CD14-positive monocyte (primary cell): ENCODE data around the gene ATP11A. TPM values are rescaled to one million over a fixed set of nuclear protein-coding genes. Genes with fewer than 3 reads are reported as not detected.

Experiments
- DNase-seq, 3 donors: peaks; one replicate each; pipeline ENCODE4 v3.0.0-alpha.2; 2011 to 2022
- H2AFZ ChIP-seq: 2 replicates; pipeline ENCODE4 v1.6.0; 2012; ENCODE audit warnings: mild to moderate bottlenecking, low read depth, low read length, inconsistent platforms; ENCODE audit not compliant: insufficient read depth, poor library complexity, severe bottlenecking
- H3K27ac ChIP-seq, 2 donors: 1 replicate in 1 of 2; 2 replicates in 1 of 2; pipeline ENCODE4 v1.5.1; 2012 to 2013; ENCODE audit warnings: low read length in 2 of 2, control low read depth in 1 of 2, inconsistent platforms in 1 of 2, low read depth in 1 of 2, mild to moderate bottlenecking in 1 of 2
- H3K27me3 ChIP-seq, 2 donors: one replicate each; pipeline versions ENCODE4 v1.6.0 to v1.6.1; 2011 to 2013; ENCODE audit warnings: low read length in 2 of 2; ENCODE audit not compliant: control insufficient read depth in 2 of 2, insufficient read depth in 2 of 2
- H3K36me3 ChIP-seq, 2 donors: replicated peaks in 1 of 2; 1 replicate in 1 of 2; 2 replicates in 1 of 2; pipeline versions ENCODE4 v1.5.1 to v1.6.1; 2012 to 2013; ENCODE audit warnings: low read length in 2 of 2, control low read depth in 1 of 2, inconsistent platforms in 1 of 2, mild to moderate bottlenecking in 1 of 2; ENCODE audit not compliant: insufficient read depth in 2 of 2, control insufficient read depth in 1 of 2
- H3K4me1 ChIP-seq, 2 donors: 1 replicate in 1 of 2; 2 replicates in 1 of 2; pipeline versions ENCODE4 v1.5.1 to v1.6.1; 2012 to 2013; ENCODE audit warnings: low read length in 2 of 2, control low read depth in 1 of 2, inconsistent platforms in 1 of 2, mild to moderate bottlenecking in 1 of 2, moderate library complexity in 1 of 2; ENCODE audit not compliant: insufficient read depth in 2 of 2, control insufficient read depth in 1 of 2
- H3K4me2 ChIP-seq: replicated peaks from 2 replicates; pipeline ENCODE3; 2012; ENCODE audit warnings: low read length, moderate library complexity, mild to moderate bottlenecking; ENCODE audit not compliant: poor library complexity, severe bottlenecking; ENCODE audit errors: extremely low read depth
- H3K4me3 ChIP-seq, 3 experiments: fragments of 200-600 bp in 1 of 3; sonication (generic) in 1 of 3; replicated peaks in 1 of 3; 1 replicate in 2 of 3; 2 replicates in 1 of 3; pipeline ENCODE4 v1.5.1; 2011 to 2013; ENCODE audit warnings: low read length in 3 of 3, mild to moderate bottlenecking in 3 of 3, control low read depth in 2 of 3, low read depth in 2 of 3, inconsistent platforms in 1 of 3, moderate library complexity in 1 of 3
- H3K79me2 ChIP-seq: 2 replicates; pipeline ENCODE4 v1.6.0; 2012; ENCODE audit warnings: mild to moderate bottlenecking, control low read depth, inconsistent platforms, low read length, moderate library complexity; ENCODE audit not compliant: insufficient read depth
- H3K9ac ChIP-seq: 2 replicates; pipeline ENCODE4 v1.6.0; 2017; ENCODE audit warnings: low read length, mild to moderate bottlenecking; ENCODE audit not compliant: insufficient read depth, poor library complexity, severe bottlenecking
- H3K9me3 ChIP-seq, 2 donors: replicated peaks in 1 of 2; 1 replicate in 1 of 2; 2 replicates in 1 of 2; pipeline versions ENCODE4 v1.5.1 to v1.6.1; 2012 to 2013; ENCODE audit warnings: low read length in 2 of 2, control low read depth in 1 of 2; ENCODE audit not compliant: control insufficient read depth in 1 of 2, insufficient read depth in 1 of 2
- H4K20me1 ChIP-seq: 2 replicates; pipeline ENCODE4 v1.6.0; 2012; ENCODE audit warnings: mild to moderate bottlenecking, low read length, control low read depth, moderate library complexity; ENCODE audit not compliant: insufficient read depth
- H3K27ac Mint-ChIP-seq, 7 donors: one replicate each; pipeline ENCODE4 v1.8.0; 2020; ENCODE audit warnings: mild to moderate bottlenecking in 7 of 7, mixed read lengths in 7 of 7, moderate library complexity in 6 of 7, inconsistent platforms in 2 of 7
- H3K27me3 Mint-ChIP-seq, 3 donors: one replicate each; pipeline ENCODE4 v1.8.0; 2021 to 2022; ENCODE audit warnings: low read depth in 3 of 3, mild to moderate bottlenecking in 3 of 3, mixed read lengths in 3 of 3, moderate library complexity in 3 of 3, inconsistent platforms in 1 of 3
- H3K36me3 Mint-ChIP-seq, 2 donors: one replicate each; pipeline ENCODE4 v1.8.0; 2020; ENCODE audit warnings: mixed read lengths in 2 of 2, inconsistent platforms in 1 of 2, mild to moderate bottlenecking in 1 of 2
- H3K4me1 Mint-ChIP-seq: one replicate; pipeline ENCODE4 v1.8.0; 2020; ENCODE audit warnings: mild to moderate bottlenecking, mixed read lengths
- H3K4me3 Mint-ChIP-seq, 2 donors: one replicate each; pipeline ENCODE4 v1.8.0; 2020; ENCODE audit warnings: mild to moderate bottlenecking in 2 of 2, mixed read lengths in 2 of 2, moderate library complexity in 1 of 2
- H3K9me3 Mint-ChIP-seq, 7 donors: one replicate each; pipeline ENCODE4 v1.8.0; 2020 to 2022; ENCODE audit warnings: mixed read lengths in 7 of 7, mild to moderate bottlenecking in 6 of 7, moderate library complexity in 6 of 7, inconsistent platforms in 2 of 7
- CTCF ChIP-seq: fragments of 200-600 bp; IDR thresholded peaks from one replicate; pipeline ENCODE4 v1.8.0; 2022; ENCODE audit warnings: antibody characterized with exemption, mild to moderate bottlenecking
- WGBS: methylation state at CpG from one replicate; pipeline ENCODE4 v1.1.5; 2013; ENCODE audit warnings: missing lambda C conversion rate; ENCODE audit not compliant: insufficient coverage; 5-methylcytosine and 5-hydroxymethylcytosine counted together
- intact Hi-C, 2 donors: fragments of 100-400 bp; cut with micrococcal nuclease; formaldehyde crosslinking; loops; one replicate each; pipeline versions ENCODE4 v1.15.0 to v1.15.1; 2023
- polyA plus RNA-seq, 3 donors: library from polyadenylated mRNA; depleted of rRNA in 1 of 3; unstranded in 2 of 3; stranded (reverse) in 1 of 3; fragments of 300-500 nt in 2 of 3; fragments of >200 nt in 1 of 3; fragmentation: Illumina TruSeq in 2 of 3; gene quantifications; 1 replicate in 2 of 3; 2 replicates in 1 of 3; pipeline ENCODE4 v1.2.3, GENCODE V29; 2012 to 2021

Gene ATP11A
- polyA plus RNA-seq, 3 donors = 7.2 to 45.4 (median 7.6) TPM

DNA sequence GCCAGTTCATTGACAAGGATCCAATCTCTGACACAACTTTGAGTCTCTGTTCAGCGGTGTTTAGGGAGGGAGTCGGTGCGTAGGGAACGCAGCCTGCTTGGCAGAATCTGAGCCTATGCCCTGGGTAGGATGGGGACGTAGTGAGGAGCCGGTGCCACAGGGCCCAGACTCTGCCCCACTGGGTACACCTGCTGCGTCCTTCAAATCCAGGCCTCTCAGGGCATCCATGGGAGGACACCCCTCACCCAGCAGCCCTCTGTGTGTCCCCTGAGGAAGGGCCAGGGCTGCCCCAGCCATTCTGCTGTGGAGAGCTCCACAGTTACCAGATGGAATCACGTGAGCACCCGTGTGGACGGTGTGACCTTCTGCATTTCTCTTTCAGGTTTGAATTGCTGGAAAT is 146.0 kb downstream of the ATP11A start:
- Mint-ChIP-seq H3K4me1 (no peaks in the 10 kb centered on the region), H3K27ac (no peak overlapping the region), H3K36me3 (peaks cover 88 to 98% of the 10 kb centered on the region in 2 donors)

GRCh38 chr13:112836940-112837339 is 147.1 kb downstream of the ATP11A start:
- Histone ChIP-seq H3K9ac (no peak overlapping the region), H3K27me3 (no peaks in the 10 kb centered on the region), H3K4me1 (no peaks in the 10 kb centered on the region), H3K9me3 (no peaks in the 10 kb centered on the region), H2AFZ (no peak overlapping the region), H3K4me2 (no peak overlapping the region), H4K20me1 (peaks cover 21% of the 10 kb centered on the region), H3K79me2 (no peaks in the 10 kb centered on the region), H3K4me3 (no peak overlapping the region), H3K27ac (no peak overlapping the region), H3K36me3 (peaks cover 95 to 100% of the 10 kb centered on the region in 2 donors)
- Mint-ChIP-seq H3K4me3 (no peak overlapping the region), H3K27ac (no peak overlapping the region), H3K27me3 (peaks cover 0 to 1% (median 0%) of the 10 kb centered on the region in 3 donors), H3K9me3 (peaks cover 0 to 8% (median 0%) of the 10 kb centered on the region in 7 donors), H3K4me1 (no peaks in the 10 kb centered on the region), H3K36me3 (peaks cover 84 to 96% of the 10 kb centered on the region in 2 donors)
- DNase-seq = no peak
- intact Hi-C loops = no loop called here
- 97% methylated on average over 11 of the region's 12 CpGs for WGBS
- no peak for TF ChIP-seq CTCF

More for the DNA sequence above, 146.0 kb downstream of the ATP11A start:
- Histone ChIP-seq H3K4me3 (no peak overlapping the region), H3K79me2 (no peaks in the 10 kb centered on the region), H3K36me3 (peaks cover 96 to 100% of the 10 kb centered on the region in 2 donors), H3K4me2 (no peak overlapping the region), H3K4me1 (no peaks in the 10 kb centered on the region), H3K9me3 (no peaks in the 10 kb centered on the region), H4K20me1 (peaks cover 20% of the 10 kb centered on the region), H2AFZ (no peak overlapping the region), H3K27me3 (no peaks in the 10 kb centered on the region), H3K9ac (no peak overlapping the region), H3K27ac (no peak overlapping the region)
- no peak for TF ChIP-seq CTCF
- 97% methylated on average over 5 of the region's 10 CpGs for WGBS
- H3K9me3 Mint-ChIP-seq = peaks cover 0 to 4% (median 0%) of the 10 kb centered on the region in 7 donors
- intact Hi-C loops = no loop called here
- peaks cover 0 to 2% (median 0%) of the 10 kb centered on the region in 3 donors for H3K27me3 Mint-ChIP-seq
- no peak overlapping the region for H3K4me3 Mint-ChIP-seq
- DNase-seq = no peak
